Liver (tissue), 3 donors: ENCODE measurements around the gene ALG9.

Experiments used
- CTCF ChIP-seq: fragments of 150-350 bp; IDR thresholded peaks from 2 replicates; pipeline ENCODE4 v1.5.1; 2017; ENCODE audit warnings: improper control_type of control experiment, low read depth, low read length; ENCODE audit not compliant: missing input control
- EGR1 ChIP-seq, 2 donors: IDR thresholded peaks; 2 replicates each; pipeline ENCODE4 v1.6.1; 2016 to 2018; ENCODE audit warnings: antibody characterized with exemption in 2 of 2, low read depth in 2 of 2
- GABPA ChIP-seq, 2 donors: IDR thresholded peaks in 1 of 2; conservative IDR thresholded peaks in 1 of 2; 2 replicates each; pipeline ENCODE4 v1.6.1; 2016; ENCODE audit warnings: antibody characterized with exemption in 2 of 2, mild to moderate bottlenecking in 1 of 2, moderate library complexity in 1 of 2
- HNF4A ChIP-seq, 2 donors: conservative IDR thresholded peaks; 2 replicates each; pipeline ENCODE4 v1.6.1; 2016; ENCODE audit warnings: antibody characterized with exemption in 2 of 2, mild to moderate bottlenecking in 2 of 2
- MAX ChIP-seq: IDR thresholded peaks from 2 replicates; pipeline ENCODE4 v1.6.1; 2016; ENCODE audit warnings: antibody characterized with exemption
- RAD21 ChIP-seq, 2 donors: IDR thresholded peaks; 2 replicates each; pipeline ENCODE4 v1.6.1; 2016; ENCODE audit warnings: antibody characterized with exemption in 2 of 2, mild to moderate bottlenecking in 2 of 2
- REST ChIP-seq: IDR thresholded peaks from 2 replicates; pipeline ENCODE4 v1.6.1; 2016; ENCODE audit warnings: antibody characterized with exemption, mild to moderate bottlenecking
- SP1 ChIP-seq: IDR thresholded peaks from 2 replicates; pipeline ENCODE4 v1.6.1; 2018; ENCODE audit warnings: antibody characterized with exemption, mild to moderate bottlenecking
- TAF1 ChIP-seq: conservative IDR thresholded peaks from 2 replicates; pipeline ENCODE4 v1.6.1; 2016; ENCODE audit warnings: antibody characterized with exemption, mild to moderate bottlenecking
- YY1 ChIP-seq: IDR thresholded peaks from 2 replicates; pipeline ENCODE4 v1.6.1; 2016; ENCODE audit warnings: antibody characterized with exemption, mild to moderate bottlenecking
- donor health status: healthy.
- donor health status: healthy.

- TF ChIP-seq CTCF (no peak), TAF1 (no peak), REST (no peak), HNF4A (conservative IDR thresholded peaks at IDR 0.05) (no peak), MAX (no peak), YY1 (no peak), RAD21 (IDR thresholded peaks at IDR 0.05) (no peak), GABPA (IDR thresholded peaks at IDR 0.05 in 1 of 2, conservative IDR thresholded peaks at IDR 0.05 in 1 of 2) (no peak), EGR1 (IDR thresholded peaks at IDR 0.05; ENCODE audit: low read depth in 2 of 2) (no peak), SP1 (no peak)
Observed at GRCh38 chr11:111811445-111811844, 59.9 kb downstream of the ALG9 start.
